NCI-H748 (cell line): ENCODE measurements around the gene HOOK2.
A peak's percentile ranks its signal among the peaks of the same experiment; 100 is the strongest.
"Not testable (repeated sequence)": the region's sequence is repeated elsewhere in the genome, so short reads cannot be mapped to it uniquely, and the experiment has no call there.

ENCODE experiments used
- DNase-seq: peaks from one replicate; lab custom pipeline; 2025; ENCODE audit not compliant: unreplicated experiment; lab: John Stamatoyannopoulos, UW

HOOK2 gene

GRCh38 chr19:12756150-12756883 is 19.0 kb downstream of the HOOK2 start:
- no peak for DNase-seq

DNA sequence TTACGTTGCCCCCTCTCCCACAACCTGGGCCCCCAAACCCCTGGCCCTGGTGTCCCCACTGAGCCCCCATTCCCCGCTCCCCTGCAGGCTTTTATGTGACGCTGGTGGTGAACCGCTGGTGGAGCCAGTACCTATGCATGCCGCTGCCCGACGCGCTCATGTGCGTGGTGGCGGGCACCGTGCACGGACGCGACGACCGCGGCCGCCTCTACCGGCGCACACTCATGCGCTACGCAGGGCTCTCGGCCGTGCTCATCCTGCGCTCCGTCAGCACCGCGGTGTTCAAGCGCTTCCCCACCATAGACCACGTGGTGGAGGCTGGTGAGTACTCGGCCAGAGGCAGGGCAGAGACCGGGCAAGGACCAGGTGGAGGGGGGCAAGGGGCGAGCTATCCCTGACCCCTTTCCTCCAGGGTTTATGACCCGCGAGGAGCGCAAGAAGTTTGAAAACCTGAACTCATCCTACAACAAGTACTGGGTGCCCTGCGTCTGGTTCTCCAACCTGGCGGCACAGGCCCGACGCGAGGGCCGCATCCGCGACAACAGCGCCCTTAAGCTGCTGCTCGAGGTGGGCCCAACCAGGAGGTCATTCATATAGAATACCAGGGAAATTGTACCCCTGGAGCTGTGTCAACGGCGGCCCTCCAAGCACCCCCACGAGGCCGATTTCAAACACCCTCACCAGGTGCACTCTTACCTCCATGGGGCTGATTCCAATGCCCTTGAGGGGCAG is 20.7 kb downstream of the HOOK2 start:
- DNase-seq, result no peak

- DNase-seq, result no peak
Measured at GRCh38 chr19:12752056-12752781, 23.1 kb downstream of the HOOK2 start.

- DNase-seq, result no peak
Measured at GRCh38 chr19:12751635-12752034, 23.7 kb downstream of the HOOK2 start, which contains the start of gene BEST2. Gene BEST2, plus strand, starts transcription at chr19:12751791. Its CDS starts 802 bp downstream, at chr19:12752593.

DNA sequence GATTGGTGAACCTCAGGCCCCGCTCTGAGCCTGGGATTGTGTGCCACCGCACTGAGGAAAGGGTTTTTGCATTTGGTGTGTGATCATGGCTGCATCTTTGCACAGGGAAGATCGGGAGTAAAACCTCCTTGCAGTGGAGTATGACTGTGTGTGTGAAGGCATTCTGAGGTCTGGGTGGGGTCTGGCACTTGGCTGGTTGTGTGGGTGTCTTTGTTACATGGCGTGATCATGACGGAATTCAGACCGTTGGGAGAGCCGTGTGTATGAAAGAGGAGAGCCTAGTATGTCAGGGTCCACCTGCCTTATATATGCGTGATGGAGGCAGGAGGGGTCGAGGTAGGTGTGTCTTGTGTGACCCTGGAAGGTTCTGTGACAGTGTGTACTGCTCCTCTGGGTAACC is 24.5 kb downstream of the HOOK2 start:
- DNase-seq, result no peak

DNA sequence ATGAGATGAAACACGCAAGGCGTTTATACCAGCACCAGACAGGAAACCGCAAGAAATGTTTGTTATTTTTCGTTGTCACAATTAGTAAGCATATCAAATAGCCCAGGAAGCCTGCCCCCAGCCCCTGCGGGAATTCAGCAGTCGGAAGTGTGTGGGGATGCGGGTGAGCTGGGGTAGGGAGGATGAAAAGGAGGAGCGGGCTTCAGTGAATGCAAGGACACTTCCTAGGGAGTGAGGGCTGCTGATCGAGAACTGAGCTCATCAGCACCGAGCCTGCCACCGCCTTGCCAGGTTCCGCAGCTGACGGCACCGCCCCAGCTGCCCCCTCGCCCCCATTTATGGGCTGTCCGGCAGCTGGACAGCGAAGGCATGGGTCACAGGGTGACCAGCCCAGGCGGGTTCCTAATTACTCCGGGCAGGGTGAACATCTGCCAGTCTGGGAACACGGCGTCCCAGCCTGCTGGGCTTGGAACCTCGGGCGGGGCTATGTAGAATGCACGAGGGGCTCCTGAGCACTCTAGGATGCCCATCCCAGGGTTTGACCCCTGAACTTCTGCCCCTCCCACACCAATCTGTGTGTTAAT is 25.3 kb downstream of the HOOK2 start:
- peak; percentile 54 for DNase-seq

DNA sequence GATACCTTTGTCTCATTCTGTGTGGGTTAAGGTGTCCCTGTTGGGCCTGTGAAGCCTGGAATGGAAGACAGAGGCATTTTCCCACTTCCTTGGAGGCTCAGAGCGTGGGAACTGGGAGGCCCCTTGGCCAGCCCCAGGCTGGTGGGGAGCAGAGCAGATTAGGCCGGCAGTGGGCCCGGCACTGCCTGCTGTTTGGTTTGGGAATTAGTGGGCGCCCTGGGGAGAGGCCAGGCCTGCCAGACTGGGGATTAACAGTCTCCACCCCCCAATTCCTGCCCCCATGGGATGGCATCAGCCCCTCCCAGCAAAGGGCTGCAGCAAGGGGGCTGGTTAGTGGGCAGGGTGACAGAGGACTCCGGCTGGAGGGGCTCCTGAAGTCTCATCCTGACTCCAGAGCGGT is 26.9 kb downstream of the HOOK2 start:
- no peak for DNase-seq

DNA sequence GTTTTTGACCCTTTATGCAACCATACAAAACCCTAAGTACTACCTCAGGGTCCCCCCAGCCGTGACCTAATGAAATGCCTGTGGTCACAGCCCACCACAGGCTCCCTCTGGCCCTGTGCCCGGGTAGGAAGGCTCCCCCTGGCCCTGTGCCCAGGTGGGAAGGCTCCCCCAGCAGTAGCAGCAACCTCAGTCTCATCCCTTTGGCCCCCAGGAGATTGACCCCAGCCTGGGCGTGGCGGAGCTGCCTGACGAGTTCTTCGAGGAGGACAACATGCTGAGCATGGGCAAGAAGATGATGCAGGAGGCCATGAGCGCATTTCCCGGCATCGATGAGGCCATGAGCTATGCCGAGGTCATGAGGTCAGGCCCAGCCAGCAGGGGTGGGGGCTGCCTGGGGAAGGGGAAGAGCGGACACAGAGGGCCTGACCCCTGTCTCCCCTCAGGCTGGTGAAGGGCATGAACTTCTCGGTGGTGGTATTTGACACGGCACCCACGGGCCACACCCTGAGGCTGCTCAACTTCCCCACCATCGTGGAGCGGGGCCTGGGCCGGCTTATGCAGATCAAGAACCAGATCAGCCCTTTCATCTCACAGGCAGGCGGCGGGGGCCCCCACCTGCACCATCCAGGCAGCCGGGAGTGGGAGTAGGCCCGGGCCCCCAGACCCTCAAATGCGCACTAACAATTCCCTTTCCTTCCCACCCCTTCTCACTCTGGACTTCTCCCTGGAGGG is 30.0 kb downstream of the HOOK2 start:
- no peak for DNase-seq

GRCh38 chr19:12737835-12738351 is 37.5 kb downstream of the HOOK2 start:
- no peak for DNase-seq

DNA sequence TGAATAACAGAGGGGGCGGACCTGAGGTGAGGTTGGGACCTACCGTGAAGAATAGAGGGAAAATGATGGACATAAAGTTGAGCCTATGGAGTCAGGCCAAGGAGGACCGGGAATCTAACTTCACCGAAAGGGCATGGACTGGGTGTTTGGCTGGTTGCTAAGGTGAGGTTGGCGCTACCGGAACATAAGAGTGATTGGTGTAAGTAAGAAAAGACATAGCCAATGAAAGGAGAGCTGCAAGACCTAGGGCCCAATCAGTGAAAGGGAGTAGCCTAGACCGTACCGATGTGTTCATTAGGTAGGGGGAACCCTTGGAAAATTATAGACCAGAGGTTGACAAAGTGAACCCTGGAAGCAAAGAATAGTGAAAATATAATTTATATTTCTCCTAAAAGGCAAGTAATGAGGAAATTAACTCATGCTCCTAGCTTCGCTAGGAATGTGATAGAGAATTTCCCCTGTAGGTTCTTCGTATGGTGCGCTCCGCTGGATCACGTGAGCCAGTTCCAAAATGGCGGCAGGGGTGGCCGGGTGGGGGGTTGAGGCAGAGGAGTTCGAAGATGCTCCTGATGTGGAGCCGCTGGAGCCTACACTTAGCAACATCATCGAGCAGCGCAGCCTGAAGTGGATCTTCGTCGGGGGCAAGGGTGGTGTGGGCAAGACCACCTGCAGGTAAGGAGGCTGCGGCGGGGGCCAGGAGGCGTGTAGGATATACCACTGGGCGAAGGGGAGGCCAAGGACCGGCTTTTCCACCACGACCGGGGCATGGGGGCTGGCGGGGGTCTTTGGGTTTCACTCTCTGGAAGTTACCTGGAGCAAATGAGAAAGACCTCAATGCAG is 38.1 kb downstream of the HOOK2 start, which contains the start of gene GET3:
Gene GET3 (plus strand): TSS at position 503 of the 840 bp plus-strand sequence. CDS start 9 bp downstream, at position 512.
- peak; percentile 99 for DNase-seq

- DNase-seq, result no peak
Measured at GRCh38 chr19:12733369-12734214, 41.8 kb downstream of the HOOK2 start.

DNA sequence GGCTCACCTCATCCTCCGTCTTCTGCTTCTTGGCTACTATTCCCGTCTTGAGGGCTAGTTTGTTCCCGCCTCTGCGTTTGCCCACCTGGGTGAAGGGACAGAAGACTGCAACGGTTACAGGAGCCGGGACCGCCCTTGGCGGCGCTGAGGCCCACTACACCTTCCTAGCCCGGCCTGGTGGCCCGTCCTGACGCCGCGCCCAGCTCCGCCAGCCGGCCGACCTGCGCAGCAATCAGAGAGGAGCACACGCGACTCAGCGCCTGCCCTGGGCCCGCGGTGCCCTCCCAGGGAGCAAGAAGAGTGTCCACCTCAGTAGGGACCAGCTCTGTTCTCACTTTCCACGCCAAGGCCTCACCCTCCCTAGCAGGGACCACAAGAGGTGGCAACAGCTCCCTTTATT is 44.0 kb downstream of the HOOK2 start:
- no peak for DNase-seq

- no peak for DNase-seq
Measured at GRCh38 chr19:12730064-12730463, 45.3 kb downstream of the HOOK2 start.

GRCh38 chr19:12727745-12728433 is 47.5 kb downstream of the HOOK2 start:
- no peak for DNase-seq

DNA sequence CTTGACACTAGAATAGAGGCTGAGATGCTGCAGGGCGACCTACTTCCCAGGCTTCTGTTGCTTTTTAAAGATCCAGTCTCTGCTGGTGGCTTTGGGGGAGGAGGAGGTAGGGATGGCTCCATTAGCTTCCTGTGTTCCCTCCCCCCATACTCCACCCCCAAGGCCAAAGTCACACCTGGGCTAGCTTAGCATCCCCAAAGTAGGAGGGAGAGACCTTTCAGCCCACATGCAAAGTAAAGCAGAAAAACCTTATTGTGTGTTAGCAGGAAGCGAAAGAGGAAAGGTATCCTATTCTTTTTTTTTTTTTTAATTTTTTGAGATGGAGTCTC is 48.4 kb downstream of the HOOK2 start:
- DNase-seq, result no peak

- DNase-seq, result not testable (repeated sequence)
Measured at GRCh38 chr19:12725612-12726011, 49.7 kb downstream of the HOOK2 start.

- peak; percentile 67 for DNase-seq
Measured at GRCh38 chr19:12723641-12724426, 51.5 kb downstream of the HOOK2 start, which contains the start of gene TNPO2. Gene TNPO2, minus strand, starts transcription at chr19:12723932. Its CDS starts 2,955 bp downstream, at chr19:12720977.
